C4-2B (cell line): ENCODE measurements around the gene SCN5A.

Experiments used
- ZFX ChIP-seq: fragments of 450-650 bp; IDR thresholded peaks from 2 replicates; pipeline ENCODE4 v1.6.1; 2017
- TF ChIP-seq, protein P1 (sequence below): fragments of 450-650 bp; conservative IDR thresholded peaks from 2 replicates; pipeline ENCODE4 v1.5.1; 2017; ENCODE audit warnings: mild to moderate bottlenecking

DNA sequence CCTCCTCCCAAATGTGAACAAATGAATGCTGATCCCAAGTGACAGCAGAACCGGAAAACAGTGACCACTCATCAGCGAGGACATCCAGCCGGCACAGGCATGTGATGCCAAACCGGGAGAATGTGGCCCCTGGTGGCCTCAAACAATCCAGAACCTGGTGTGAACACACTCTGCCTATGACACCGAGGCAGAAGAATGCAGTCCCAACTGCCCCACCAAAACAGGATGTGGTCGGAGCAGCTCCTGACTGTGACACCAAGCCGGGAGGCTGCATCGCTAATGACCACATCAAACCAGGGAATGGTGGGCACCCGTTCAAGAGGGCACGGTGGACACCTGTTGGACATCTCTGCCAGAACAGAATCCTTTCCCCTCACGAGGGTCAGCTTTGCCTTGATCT lies 15.4 kb downstream of the SCN5A start:
- TF ChIP-seq, protein P1, sequence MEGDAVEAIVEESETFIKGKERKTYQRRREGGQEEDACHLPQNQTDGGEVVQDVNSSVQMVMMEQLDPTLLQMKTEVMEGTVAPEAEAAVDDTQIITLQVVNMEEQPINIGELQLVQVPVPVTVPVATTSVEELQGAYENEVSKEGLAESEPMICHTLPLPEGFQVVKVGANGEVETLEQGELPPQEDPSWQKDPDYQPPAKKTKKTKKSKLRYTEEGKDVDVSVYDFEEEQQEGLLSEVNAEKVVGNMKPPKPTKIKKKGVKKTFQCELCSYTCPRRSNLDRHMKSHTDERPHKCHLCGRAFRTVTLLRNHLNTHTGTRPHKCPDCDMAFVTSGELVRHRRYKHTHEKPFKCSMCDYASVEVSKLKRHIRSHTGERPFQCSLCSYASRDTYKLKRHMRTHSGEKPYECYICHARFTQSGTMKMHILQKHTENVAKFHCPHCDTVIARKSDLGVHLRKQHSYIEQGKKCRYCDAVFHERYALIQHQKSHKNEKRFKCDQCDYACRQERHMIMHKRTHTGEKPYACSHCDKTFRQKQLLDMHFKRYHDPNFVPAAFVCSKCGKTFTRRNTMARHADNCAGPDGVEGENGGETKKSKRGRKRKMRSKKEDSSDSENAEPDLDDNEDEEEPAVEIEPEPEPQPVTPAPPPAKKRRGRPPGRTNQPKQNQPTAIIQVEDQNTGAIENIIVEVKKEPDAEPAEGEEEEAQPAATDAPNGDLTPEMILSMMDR: no peak
- TF ChIP-seq ZFX: no peak
